Gastroesophageal sphincter (tissue), 3 donors: ENCODE data around the gene ARMH3.

Experiments
- CTCF ChIP-seq, 4 experiments: fragments of 200-600 bp in 2 of 4; fragments of 450-650 bp in 2 of 4; sonication (generic) in 1 of 4; IDR thresholded peaks; one replicate each; pipeline ENCODE4 v1.5.1; 2017 to 2019; ENCODE audit warnings: antibody characterized with exemption in 4 of 4, mild to moderate bottlenecking in 2 of 4, moderate library complexity in 2 of 4
- POLR2A ChIP-seq, 2 donors: fragments of 450-650 bp; IDR thresholded peaks; one replicate each; pipeline ENCODE4 v1.6.1; 2017; ENCODE audit warnings: antibody characterized with exemption in 2 of 2, mild to moderate bottlenecking in 2 of 2, moderate library complexity in 1 of 2
- POLR2AphosphoS5 ChIP-seq: sonication (generic); formaldehyde crosslinking; IDR thresholded peaks from one replicate; pipeline ENCODE4 v1.6.1; 2017; ENCODE audit warnings: antibody characterized with exemption

- TF ChIP-seq CTCF (IDR thresholded peaks at IDR 0.05) (no peak), POLR2AphosphoS5 (no peak), POLR2A (IDR thresholded peaks at IDR 0.05) (no peak)
Measured at GRCh38 chr10:101887775-101888174, 168.2 kb downstream of the ARMH3 start.
